ENCODE data around the gene ANHX.

ANHX gene

GRCh38 chr12:133202493-133203343 lies 33.0 kb downstream of the ANHX start:
- peak; percentile 14 for DNase-seq

GRCh38 chr12:133201888-133202287 lies 33.8 kb downstream of the ANHX start:
- DNase-seq = no peak

- no peak for DNase-seq
These were observed 42.8 kb downstream of the ANHX start for GRCh38 chr12:133192847-133193246.

GRCh38 chr12:133190176-133190575 lies 45.5 kb downstream of the ANHX start:
- DNase-seq = no peak

GRCh38 chr12:133181238-133181959 lies 54.3 kb downstream of the ANHX start, which contains the start of gene ZNF268:
TSS of gene ZNF268 (plus strand) at chr12:133181495. CDS start at chr12:133181998, 503 bp downstream.
- peak; percentile 95 for DNase-seq

- no peak for DNase-seq
These were observed 55.0 kb downstream of the ANHX start for GRCh38 chr12:133180669-133181068.

GRCh38 chr12:133174901-133175300 lies 60.8 kb downstream of the ANHX start:
- no peak for DNase-seq

GRCh38 chr12:133172491-133172890 lies 63.2 kb downstream of the ANHX start:
- DNase-seq = no peak

Measured in MV-4-11 (cell line).